BE2C (cell line): ENCODE results near the gene STARD10.
A peak's percentile ranks its signal among the peaks of the same experiment; 100 is the strongest.

ENCODE experiments used
- DNase-seq: peaks from one replicate; pipeline ENCODE4 v3.0.0-alpha.2; 2020
- H3K27me3 ChIP-seq: fragments of 250-450 bp; sonication (Bioruptor Pico); 2 replicates; pipeline ENCODE4 v1.5.1; 2020; ENCODE audit warnings: mild to moderate bottlenecking
- H3K36me3 ChIP-seq: fragments of 250-450 bp; sonication (Bioruptor Pico); 2 replicates; pipeline ENCODE4 v1.5.1; 2020; ENCODE audit warnings: mild to moderate bottlenecking
- H3K4me1 ChIP-seq: fragments of 250-450 bp; sonication (Bioruptor Pico); 2 replicates; pipeline ENCODE4 v1.5.1; 2020
- H3K4me3 ChIP-seq: 2 replicates; pipeline ENCODE4 v1.5.1; 2011; ENCODE audit warnings: low read depth, low read length
- H3K9me3 ChIP-seq: fragments of 250-450 bp; sonication (Bioruptor Pico); 2 replicates; pipeline ENCODE4 v1.5.1; 2020
- CTCF ChIP-seq: IDR thresholded peaks from 2 replicates; pipeline ENCODE4 v1.5.1; 2012; ENCODE audit warnings: mild to moderate bottlenecking, low read depth, low read length

Gene STARD10

GRCh38 chr11:72763823-72764222, 30.0 kb downstream of the STARD10 start:
- DNase-seq: no peak
- H3K4me1 ChIP-seq: peaks cover 2% of the 10 kb centered on the region
- H3K27me3 ChIP-seq: no peaks in the 10 kb centered on the region
- H3K4me3 ChIP-seq: no peak overlapping the region
- no peak for TF ChIP-seq CTCF
- no peaks in the 10 kb centered on the region for H3K36me3 ChIP-seq
- no peaks in the 10 kb centered on the region for H3K9me3 ChIP-seq

GRCh38 chr11:72762641-72763304, 31.1 kb downstream of the STARD10 start:
- Histone ChIP-seq H3K4me1 (peaks cover 6% of the 10 kb centered on the region), H3K9me3 (no peaks in the 10 kb centered on the region), H3K36me3 (no peaks in the 10 kb centered on the region), H3K4me3 (no peak overlapping the region), H3K27me3 (no peaks in the 10 kb centered on the region)
- TF ChIP-seq CTCF: no peak
- DNase-seq: no peak

- Histone ChIP-seq H3K36me3 (no peaks in the 10 kb centered on the region), H3K27me3 (no peaks in the 10 kb centered on the region), H3K9me3 (no peaks in the 10 kb centered on the region), H3K4me3 (no peak overlapping the region), H3K4me1 (peaks cover 6% of the 10 kb centered on the region)
- TF ChIP-seq CTCF: no peak
- no peak for DNase-seq
Measured at GRCh38 chr11:72760539-72761405, 33.1 kb downstream of the STARD10 start.

- Histone ChIP-seq H3K4me1 (peaks cover 6% of the 10 kb centered on the region), H3K36me3 (no peaks in the 10 kb centered on the region), H3K9me3 (no peaks in the 10 kb centered on the region), H3K4me3 (no peak overlapping the region), H3K27me3 (no peaks in the 10 kb centered on the region)
- no peak for DNase-seq
- TF ChIP-seq CTCF: no peak
Measured at GRCh38 chr11:72759468-72759985, 34.3 kb downstream of the STARD10 start.

- Histone ChIP-seq H3K4me3 (no peak overlapping the region), H3K9me3 (no peaks in the 10 kb centered on the region), H3K36me3 (no peaks in the 10 kb centered on the region), H3K27me3 (no peaks in the 10 kb centered on the region), H3K4me1 (peaks cover 6% of the 10 kb centered on the region)
- TF ChIP-seq CTCF: no peak
- peak; percentile 71 for DNase-seq
Measured at GRCh38 chr11:72758690-72759389, 35.0 kb downstream of the STARD10 start.
